ENCODE results near the gene OOSP3.

Gene OOSP3

GRCh38 chr11:59867946-59868345 lies 10.6 kb upstream of the OOSP3 start:
- Histone ChIP-seq H2AFZ (ENCODE audit: low read length) (no peak overlapping the region), H4K20me1 (ENCODE audit: insufficient read depth, low read length) (no peaks in the 10 kb centered on the region), H3K4me3 (ENCODE audit: low read depth, low read length, poor library complexity, severe bottlenecking) (no peak overlapping the region), H3K79me2 (ENCODE audit: insufficient read depth, low read length) (no peaks in the 10 kb centered on the region), H3F3A (ENCODE audit: insufficient read depth, low read length) (no peaks in the 10 kb centered on the region), H3K27me3 (ENCODE audit: insufficient read depth, low read length) (no peaks in the 10 kb centered on the region), H3K9me2 (ENCODE audit: low read depth, low read length) (no peaks in the 10 kb centered on the region), H3K9me3 (ENCODE audit: low read length) (no peaks in the 10 kb centered on the region), H3K36me3 (ENCODE audit: insufficient read depth, low read length) (no peaks in the 10 kb centered on the region), H3K4me1 (ENCODE audit: insufficient read depth, low read length, severe bottlenecking) (no peaks in the 10 kb centered on the region), H3K27ac (ENCODE audit: low read depth, low read length, poor library complexity, severe bottlenecking) (no peak overlapping the region), H3K9ac (ENCODE audit: low read length) (no peak overlapping the region), H3K4me2 (ENCODE audit: low read length) (no peak overlapping the region)
- no peak for TF ChIP-seq CTCF (IDR thresholded peaks at IDR 0.05; ENCODE audit: low read length)
- no peak for TF ChIP-seq EZH2 (IDR thresholded peaks at IDR 0.05; ENCODE audit: borderline replicate concordance, low read length)

- H3K27me3 ChIP-seq (ENCODE audit: insufficient read depth, low read length) = no peaks in the 10 kb centered on the region
- H3K4me3 ChIP-seq (ENCODE audit: low read depth, low read length, poor library complexity, severe bottlenecking) = no peak overlapping the region
- H3K9me2 ChIP-seq (ENCODE audit: low read depth, low read length) = no peaks in the 10 kb centered on the region
- no peaks in the 10 kb centered on the region for H3K4me1 ChIP-seq (ENCODE audit: insufficient read depth, low read length, severe bottlenecking)
- no peak overlapping the region for H3K9ac ChIP-seq (ENCODE audit: low read length)
- no peaks in the 10 kb centered on the region for H4K20me1 ChIP-seq (ENCODE audit: insufficient read depth, low read length)
- no peak for TF ChIP-seq EZH2 (IDR thresholded peaks at IDR 0.05; ENCODE audit: borderline replicate concordance, low read length)
- no peaks in the 10 kb centered on the region for H3F3A ChIP-seq (ENCODE audit: insufficient read depth, low read length)
- no peaks in the 10 kb centered on the region for H3K79me2 ChIP-seq (ENCODE audit: insufficient read depth, low read length)
- H3K36me3 ChIP-seq (ENCODE audit: insufficient read depth, low read length) = no peaks in the 10 kb centered on the region
- H3K9me3 ChIP-seq (ENCODE audit: low read length) = no peaks in the 10 kb centered on the region
- H3K4me2 ChIP-seq (ENCODE audit: low read length) = no peak overlapping the region
- H2AFZ ChIP-seq (ENCODE audit: low read length) = no peak overlapping the region
- H3K27ac ChIP-seq (ENCODE audit: low read depth, low read length, poor library complexity, severe bottlenecking) = no peak overlapping the region
These were observed 6.5 kb upstream of the OOSP3 start for GRCh38 chr11:59872076-59872475.

GRCh38 chr11:59875856-59876519 lies 2.6 kb upstream of the OOSP3 start:
- Histone ChIP-seq H3K9ac (ENCODE audit: low read length) (no peak overlapping the region), H3K79me2 (ENCODE audit: insufficient read depth, low read length) (no peaks in the 10 kb centered on the region), H3K4me1 (ENCODE audit: insufficient read depth, low read length, severe bottlenecking) (no peaks in the 10 kb centered on the region), H3K9me3 (ENCODE audit: low read length) (no peaks in the 10 kb centered on the region), H4K20me1 (ENCODE audit: insufficient read depth, low read length) (no peaks in the 10 kb centered on the region), H3K4me3 (ENCODE audit: low read depth, low read length, poor library complexity, severe bottlenecking) (no peak overlapping the region), H3K27ac (ENCODE audit: low read depth, low read length, poor library complexity, severe bottlenecking) (no peak overlapping the region), H2AFZ (ENCODE audit: low read length) (no peak overlapping the region), H3K36me3 (ENCODE audit: insufficient read depth, low read length) (no peaks in the 10 kb centered on the region), H3K4me2 (ENCODE audit: low read length) (no peak overlapping the region), H3F3A (ENCODE audit: insufficient read depth, low read length) (no peaks in the 10 kb centered on the region), H3K27me3 (ENCODE audit: insufficient read depth, low read length) (no peaks in the 10 kb centered on the region), H3K9me2 (ENCODE audit: low read depth, low read length) (no peaks in the 10 kb centered on the region)
- no peak for TF ChIP-seq CTCF (IDR thresholded peaks at IDR 0.05; ENCODE audit: low read length)
- TF ChIP-seq EZH2 (IDR thresholded peaks at IDR 0.05; ENCODE audit: borderline replicate concordance, low read length) = no peak

- no peaks in the 10 kb centered on the region for H3K9me2 ChIP-seq (ENCODE audit: low read depth, low read length)
- H3K79me2 ChIP-seq (ENCODE audit: insufficient read depth, low read length) = no peaks in the 10 kb centered on the region
- H4K20me1 ChIP-seq (ENCODE audit: insufficient read depth, low read length) = no peaks in the 10 kb centered on the region
- no peak overlapping the region for H3K4me2 ChIP-seq (ENCODE audit: low read length)
- H3K9ac ChIP-seq (ENCODE audit: low read length) = no peak overlapping the region
- no peaks in the 10 kb centered on the region for H3K9me3 ChIP-seq (ENCODE audit: low read length)
- no peak overlapping the region for H2AFZ ChIP-seq (ENCODE audit: low read length)
- TF ChIP-seq EZH2 (IDR thresholded peaks at IDR 0.05; ENCODE audit: borderline replicate concordance, low read length) (no peak), CTCF (IDR thresholded peaks at IDR 0.05; ENCODE audit: low read length) (no peak)
- H3K27ac ChIP-seq (ENCODE audit: low read depth, low read length, poor library complexity, severe bottlenecking) = no peak overlapping the region
- no peaks in the 10 kb centered on the region for H3K36me3 ChIP-seq (ENCODE audit: insufficient read depth, low read length)
- H3K4me3 ChIP-seq (ENCODE audit: low read depth, low read length, poor library complexity, severe bottlenecking) = no peak overlapping the region
- no peaks in the 10 kb centered on the region for H3F3A ChIP-seq (ENCODE audit: insufficient read depth, low read length)
- H3K4me1 ChIP-seq (ENCODE audit: insufficient read depth, low read length, severe bottlenecking) = no peaks in the 10 kb centered on the region
- no peaks in the 10 kb centered on the region for H3K27me3 ChIP-seq (ENCODE audit: insufficient read depth, low read length)
These were observed 1.3 kb upstream of the OOSP3 start for GRCh38 chr11:59877325-59877724.

Measured in OCI-LY1 (cell line).